ENCODE measurements around the gene CARHSP1.

CARHSP1 gene

GRCh38 chr16:8862309-8863130, 6.3 kb downstream of the CARHSP1 start:
- H3K4me3 Mint-ChIP-seq: no peak overlapping the region
- H3K27ac Mint-ChIP-seq: peak overlapping the region; percentile 32 to 54
- no peaks in the 10 kb centered on the region for H3K9me3 Mint-ChIP-seq
- peaks cover 11% of the 10 kb centered on the region for H3K36me3 Mint-ChIP-seq (ENCODE audit: insufficient read depth)
- DNase-seq: no peak
- no peak for ATAC-seq (replicated peaks)
- H3K4me1 Mint-ChIP-seq (ENCODE audit: low read depth in 2 of 2): peaks cover 29 to 41% of the 10 kb centered on the region in 2 donors
- H3K27me3 Mint-ChIP-seq: no peaks in the 10 kb centered on the region

- no peak for DNase-seq
- H3K9me3 Mint-ChIP-seq: no peaks in the 10 kb centered on the region
- ATAC-seq (replicated peaks): no peak
- peaks cover 17% of the 10 kb centered on the region for H3K36me3 Mint-ChIP-seq (ENCODE audit: insufficient read depth)
- H3K27ac Mint-ChIP-seq: peak overlapping the region; percentile 32 to 62
- H3K4me3 Mint-ChIP-seq: no peak overlapping the region
- H3K27me3 Mint-ChIP-seq: no peaks in the 10 kb centered on the region
- peaks cover 24 to 36% of the 10 kb centered on the region in 2 donors for H3K4me1 Mint-ChIP-seq (ENCODE audit: low read depth in 2 of 2)
These were observed 7.1 kb downstream of the CARHSP1 start for GRCh38 chr16:8861563-8862308.

GRCh38 chr16:8859913-8860881, 8.6 kb downstream of the CARHSP1 start:
- peak overlapping the region; percentile 46 to 74 for H3K27ac Mint-ChIP-seq
- no peak for ATAC-seq (replicated peaks)
- H3K9me3 Mint-ChIP-seq: no peaks in the 10 kb centered on the region
- no peak for DNase-seq
- no peaks in the 10 kb centered on the region for H3K27me3 Mint-ChIP-seq
- H3K4me3 Mint-ChIP-seq: no peak overlapping the region
- H3K36me3 Mint-ChIP-seq (ENCODE audit: insufficient read depth): peaks cover 31% of the 10 kb centered on the region
- peaks cover 17 to 26% of the 10 kb centered on the region in 2 donors for H3K4me1 Mint-ChIP-seq (ENCODE audit: low read depth in 2 of 2)

- H3K4me3 Mint-ChIP-seq: no peak overlapping the region
- H3K36me3 Mint-ChIP-seq (ENCODE audit: insufficient read depth): peaks cover 37% of the 10 kb centered on the region
- ATAC-seq (replicated peaks) (no peak), DNase-seq (no peak)
- H3K27ac Mint-ChIP-seq: peak overlapping the region; percentile 72 to 84
- no peaks in the 10 kb centered on the region for H3K9me3 Mint-ChIP-seq
- H3K4me1 Mint-ChIP-seq (ENCODE audit: low read depth in 2 of 2): peaks cover 10 to 20% of the 10 kb centered on the region in 2 donors
- H3K27me3 Mint-ChIP-seq: no peaks in the 10 kb centered on the region
These were observed 9.6 kb downstream of the CARHSP1 start for GRCh38 chr16:8858994-8859912.

- H3K36me3 Mint-ChIP-seq (ENCODE audit: insufficient read depth): peaks cover 44% of the 10 kb centered on the region
- no peaks in the 10 kb centered on the region for H3K27me3 Mint-ChIP-seq
- DNase-seq: no peak
- no peak for ATAC-seq (replicated peaks)
- H3K4me1 Mint-ChIP-seq (ENCODE audit: low read depth in 2 of 2): peaks cover 6 to 8% of the 10 kb centered on the region in 2 donors
- H3K9me3 Mint-ChIP-seq: no peaks in the 10 kb centered on the region
- H3K4me3 Mint-ChIP-seq: no peak overlapping the region
- peak overlapping the region in 1 of 2 donors; percentile 84 for H3K27ac Mint-ChIP-seq
These were observed 12.8 kb downstream of the CARHSP1 start for GRCh38 chr16:8855972-8856371.

GRCh38 chr16:8855051-8855786, 13.6 kb downstream of the CARHSP1 start:
- H3K27me3 Mint-ChIP-seq: no peaks in the 10 kb centered on the region
- H3K36me3 Mint-ChIP-seq (ENCODE audit: insufficient read depth): peaks cover 44% of the 10 kb centered on the region

GRCh38 chr16:8854298-8854948, 14.4 kb downstream of the CARHSP1 start:
- ATAC-seq (replicated peaks): no peak
- Mint-ChIP-seq H3K9me3 (no peaks in the 10 kb centered on the region), H3K4me3 (no peak overlapping the region), H3K27me3 (no peaks in the 10 kb centered on the region), H3K4me1 (ENCODE audit: low read depth in 2 of 2) (peaks cover 15 to 23% of the 10 kb centered on the region in 2 donors), H3K27ac (peak overlapping the region in 1 of 2 donors; percentile 62), H3K36me3 (ENCODE audit: insufficient read depth) (peaks cover 44% of the 10 kb centered on the region)
- no peak for DNase-seq

More at GRCh38 chr16:8855051-8855786, 13.6 kb downstream of the CARHSP1 start:
- H3K27ac Mint-ChIP-seq: peak overlapping the region in 1 of 2 donors; percentile 62
- DNase-seq: no peak
- no peak overlapping the region for H3K4me3 Mint-ChIP-seq
- peaks cover 11 to 15% of the 10 kb centered on the region in 2 donors for H3K4me1 Mint-ChIP-seq (ENCODE audit: low read depth in 2 of 2)
- no peaks in the 10 kb centered on the region for H3K9me3 Mint-ChIP-seq
- no peak for ATAC-seq (replicated peaks)

- Mint-ChIP-seq H3K4me1 (ENCODE audit: low read depth in 2 of 2) (peaks cover 15 to 26% of the 10 kb centered on the region in 2 donors), H3K27ac (peak overlapping the region; percentile 35 to 62), H3K36me3 (ENCODE audit: insufficient read depth) (peaks cover 48% of the 10 kb centered on the region)
These were observed 15.2 kb downstream of the CARHSP1 start for GRCh38 chr16:8853611-8854010.

GRCh38 chr16:8853150-8853549, 15.7 kb downstream of the CARHSP1 start:
- ATAC-seq (replicated peaks) (no peak), DNase-seq (no peak)
- Mint-ChIP-seq H3K9me3 (no peaks in the 10 kb centered on the region), H3K4me3 (no peak overlapping the region), H3K27ac (peak overlapping the region; percentile 51 to 62), H3K27me3 (no peaks in the 10 kb centered on the region), H3K36me3 (ENCODE audit: insufficient read depth) (peaks cover 48% of the 10 kb centered on the region), H3K4me1 (ENCODE audit: low read depth in 2 of 2) (peaks cover 14 to 26% of the 10 kb centered on the region in 2 donors)

More at GRCh38 chr16:8853611-8854010, 15.2 kb downstream of the CARHSP1 start:
- ATAC-seq (replicated peaks) (no peak), DNase-seq (no peak)
- Mint-ChIP-seq H3K4me3 (no peak overlapping the region), H3K9me3 (no peaks in the 10 kb centered on the region), H3K27me3 (no peaks in the 10 kb centered on the region)

GRCh38 chr16:8852534-8852933, 16.3 kb downstream of the CARHSP1 start:
- Mint-ChIP-seq H3K4me1 (ENCODE audit: low read depth in 2 of 2) (peaks cover 11 to 23% of the 10 kb centered on the region in 2 donors), H3K36me3 (ENCODE audit: insufficient read depth) (peaks cover 41% of the 10 kb centered on the region), H3K9me3 (no peaks in the 10 kb centered on the region), H3K27me3 (no peaks in the 10 kb centered on the region), H3K27ac (peak overlapping the region; percentile 51 to 62), H3K4me3 (no peak overlapping the region)
- ATAC-seq (replicated peaks) (no peak), DNase-seq (no peak)

- Mint-ChIP-seq H3K36me3 (ENCODE audit: insufficient read depth) (peaks cover 40% of the 10 kb centered on the region), H3K4me3 (no peak overlapping the region), H3K27ac (peak overlapping the region; percentile 62 to 91), H3K9me3 (no peaks in the 10 kb centered on the region), H3K4me1 (ENCODE audit: low read depth in 2 of 2) (peaks cover 11 to 23% of the 10 kb centered on the region in 2 donors), H3K27me3 (no peaks in the 10 kb centered on the region)
- DNase-seq (no peak), ATAC-seq (replicated peaks) (no peak)
These were observed 16.9 kb downstream of the CARHSP1 start for GRCh38 chr16:8851761-8852403.

All from effector memory CD8-positive, alpha-beta T cell (primary cell).